Amygdala (tissue), 56 donors: ENCODE data around the gene CPPED1.
A peak's percentile ranks its signal among the peaks of the same experiment; 100 is the strongest.

Experiments used
- DNase-seq, 56 donors: peaks; one replicate each; lab custom pipeline; 2025; lab: John Stamatoyannopoulos, UW

CPPED1 gene

DNA sequence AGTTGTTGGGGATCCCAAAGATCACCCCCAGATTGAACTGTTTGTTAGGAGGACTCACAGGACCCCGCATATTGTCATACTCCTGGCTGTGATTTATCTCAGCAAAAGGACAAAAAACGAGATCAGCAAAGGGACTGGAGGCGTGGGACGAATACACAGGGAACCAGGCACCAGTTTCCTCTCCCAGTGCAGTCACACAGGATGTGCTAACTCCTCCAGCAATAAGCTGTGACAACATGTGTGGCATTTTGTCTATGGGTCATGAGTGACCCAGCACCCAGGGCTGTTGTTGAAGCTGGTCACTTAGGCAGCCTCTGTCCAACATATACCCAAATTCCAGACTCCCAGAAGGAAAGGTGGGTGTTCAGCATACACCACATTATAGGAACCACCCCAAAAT, 60.9 kb downstream of the CPPED1 start:
- no peak for DNase-seq

DNA sequence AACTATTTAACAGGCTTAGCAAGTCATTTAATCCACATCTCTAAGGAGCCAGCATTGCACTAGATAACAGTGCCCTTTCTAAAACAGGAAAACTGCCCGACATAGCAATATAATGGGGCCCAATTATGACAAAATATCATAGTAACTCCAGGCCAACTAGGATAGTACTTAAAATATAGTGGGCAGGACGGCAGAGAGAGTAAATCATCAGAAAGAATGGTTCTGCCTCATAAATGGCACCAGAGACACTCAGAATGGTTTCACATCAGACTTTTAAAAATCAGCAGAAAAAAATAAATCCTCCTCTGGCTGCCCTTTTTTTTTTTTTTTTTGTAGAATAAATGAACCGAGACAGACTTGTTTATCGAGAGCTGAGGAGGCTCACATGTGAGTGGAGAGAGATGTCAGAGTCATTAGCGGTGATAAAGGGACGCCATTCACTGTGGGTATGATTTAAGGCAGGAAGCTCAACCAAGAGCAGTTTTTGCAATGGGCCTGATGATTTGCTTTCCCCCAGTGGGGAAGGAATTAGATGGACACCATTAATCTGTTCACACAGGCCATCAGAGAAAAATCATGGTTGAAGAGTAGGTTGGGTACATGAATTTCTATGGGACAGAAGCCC, 62.6 kb downstream of the CPPED1 start:
- DNase-seq, result no peak

DNA sequence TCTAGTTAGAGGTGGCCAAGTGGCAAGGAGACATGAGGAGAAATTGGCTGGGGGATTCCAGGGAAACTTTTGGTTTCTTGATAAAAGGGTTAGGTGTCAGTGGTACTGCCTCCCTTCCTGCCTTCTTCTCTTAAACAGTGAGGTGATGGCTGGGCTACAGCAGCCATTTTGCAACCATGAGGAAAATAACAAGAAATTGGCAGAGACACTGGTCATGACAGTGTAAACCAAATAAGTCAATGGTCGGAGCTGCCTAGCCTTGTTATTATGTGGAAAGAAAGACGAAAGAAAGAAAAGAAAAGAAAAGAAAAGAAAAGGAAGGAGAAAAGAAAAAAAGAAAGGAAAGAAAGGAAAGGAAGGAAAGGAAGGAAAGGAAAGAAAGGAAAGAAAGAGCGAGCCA, 63.9 kb downstream of the CPPED1 start:
- no peak for DNase-seq

GRCh38 chr16:12737563-12737962, 66.1 kb downstream of the CPPED1 start:
- DNase-seq, result no peak

GRCh38 chr16:12735805-12736204, 67.9 kb downstream of the CPPED1 start:
- DNase-seq, result no peak

GRCh38 chr16:12732600-12732999, 71.1 kb downstream of the CPPED1 start:
- no peak for DNase-seq

DNA sequence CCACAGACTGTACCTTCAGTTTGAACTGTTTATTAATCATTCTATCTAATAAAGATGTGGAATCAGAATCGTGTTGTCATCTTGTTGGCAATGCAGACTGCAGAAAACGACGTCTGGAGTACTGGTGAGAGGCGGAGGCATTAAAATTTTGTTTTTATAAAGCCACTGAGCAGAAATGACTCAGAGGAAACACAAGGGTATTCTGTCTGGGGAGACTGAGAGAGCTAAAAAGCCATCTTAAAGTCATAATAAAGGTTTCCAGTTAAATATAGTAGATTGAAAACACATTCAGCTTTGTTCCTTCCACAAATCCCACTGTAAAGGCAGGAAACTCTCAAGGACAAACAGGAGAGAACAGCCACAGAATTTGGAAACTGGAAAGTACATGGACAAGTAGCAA, 74.2 kb downstream of the CPPED1 start:
- DNase-seq, result peak in 2 of 56 donors; percentile 1 to 10

- DNase-seq, result no peak
Observed at GRCh38 chr16:12728469-12728868, 75.2 kb downstream of the CPPED1 start.

- DNase-seq, result no peak
Observed at GRCh38 chr16:12724226-12724625, 79.5 kb downstream of the CPPED1 start.

- no peak for DNase-seq
Observed at GRCh38 chr16:12723681-12724080, 80.0 kb downstream of the CPPED1 start.

- peak in 4 of 56 donors; percentile 5 to 8 (median 6) for DNase-seq
Observed at GRCh38 chr16:12721841-12722421, 81.8 kb downstream of the CPPED1 start.

- peak in 21 of 56 donors; percentile 2 to 58 (median 23) for DNase-seq
Observed at GRCh38 chr16:12719972-12720371, 83.7 kb downstream of the CPPED1 start.

DNA sequence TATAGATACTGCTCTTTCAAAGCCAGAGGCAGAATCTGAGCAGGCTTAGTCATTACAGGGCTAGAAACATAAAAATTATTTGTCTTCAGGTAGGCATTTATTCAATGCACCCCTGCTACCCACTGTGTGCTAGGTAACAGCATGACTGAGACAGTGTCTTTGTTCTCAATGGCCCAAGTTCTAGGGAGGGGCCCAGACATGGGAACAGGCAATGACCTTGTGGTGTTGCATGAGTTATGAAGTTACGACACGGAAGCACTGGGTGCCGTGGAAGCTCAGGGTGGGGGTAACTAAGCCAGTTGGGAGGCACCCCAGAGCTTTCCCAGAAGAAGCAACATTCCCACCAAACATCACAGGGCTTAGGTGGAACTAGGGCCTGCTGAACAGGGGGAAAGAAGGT, 87.0 kb downstream of the CPPED1 start:
- DNase-seq, result no peak

DNA sequence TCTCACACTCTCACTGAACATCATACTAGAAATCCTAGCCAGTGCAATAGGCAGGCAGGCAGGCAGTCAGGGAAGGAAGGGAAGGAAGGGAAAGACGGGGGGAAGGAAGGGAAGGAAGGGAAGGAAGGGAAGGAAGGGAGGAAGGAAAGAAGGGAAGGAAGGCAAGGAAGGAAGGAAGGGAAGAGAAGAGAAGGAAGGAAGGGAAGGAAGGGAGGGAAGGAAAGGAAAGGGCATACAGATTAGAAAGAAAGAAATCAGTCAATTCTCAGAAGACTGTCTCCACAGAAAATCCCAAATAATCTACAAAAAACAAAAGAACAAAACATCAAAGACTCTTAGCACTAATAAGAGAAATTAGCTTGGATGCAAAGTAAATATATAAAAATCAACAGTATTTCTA, 93.9 kb downstream of the CPPED1 start:
- DNase-seq, result no peak

DNA sequence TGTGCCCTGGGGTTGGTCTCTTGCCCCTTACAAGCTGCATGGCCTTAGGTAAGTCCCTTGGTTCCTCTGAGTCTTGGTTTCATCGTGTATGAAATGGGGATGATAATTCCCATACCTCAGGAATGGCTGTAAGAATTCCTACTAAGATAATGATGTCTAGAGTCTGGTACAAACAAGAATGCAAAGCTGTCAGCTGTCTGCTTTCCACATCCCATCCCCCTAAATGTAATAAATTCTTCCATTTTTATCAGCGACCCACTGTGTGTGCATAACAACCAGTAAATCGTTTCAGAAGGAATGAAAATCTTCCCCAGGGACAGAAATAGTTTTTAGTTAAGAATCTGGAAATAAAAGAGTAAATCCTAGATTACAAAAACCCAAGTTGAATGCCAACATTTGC, 95.4 kb downstream of the CPPED1 start:
- no peak for DNase-seq

DNA sequence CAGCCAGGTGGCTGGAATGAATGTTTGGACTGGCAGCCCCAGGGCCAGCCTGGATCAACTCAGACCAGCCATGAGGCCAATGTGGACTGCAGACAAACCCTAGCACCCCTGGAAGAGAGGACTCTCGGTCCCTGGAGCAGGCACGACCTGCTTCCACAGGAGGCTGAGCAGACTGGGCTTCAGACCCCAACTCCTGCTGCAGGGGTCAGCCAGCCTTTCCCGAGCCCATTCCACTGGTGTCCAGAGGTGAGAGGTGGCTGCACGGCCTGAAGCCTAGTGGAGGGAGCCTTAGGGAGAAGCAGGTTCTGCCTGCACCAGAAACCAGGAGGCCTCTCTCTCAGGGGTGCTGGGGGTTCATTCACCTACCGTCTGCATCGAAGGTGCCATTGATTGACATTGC, 97.1 kb downstream of the CPPED1 start:
- no peak for DNase-seq

GRCh38 chr16:12704492-12705111, 99.1 kb downstream of the CPPED1 start:
- DNase-seq, result no peak

GRCh38 chr16:12703935-12704334, 99.8 kb downstream of the CPPED1 start:
- no peak for DNase-seq

GRCh38 chr16:12700161-12700560, 103.5 kb downstream of the CPPED1 start:
- no peak for DNase-seq

DNA sequence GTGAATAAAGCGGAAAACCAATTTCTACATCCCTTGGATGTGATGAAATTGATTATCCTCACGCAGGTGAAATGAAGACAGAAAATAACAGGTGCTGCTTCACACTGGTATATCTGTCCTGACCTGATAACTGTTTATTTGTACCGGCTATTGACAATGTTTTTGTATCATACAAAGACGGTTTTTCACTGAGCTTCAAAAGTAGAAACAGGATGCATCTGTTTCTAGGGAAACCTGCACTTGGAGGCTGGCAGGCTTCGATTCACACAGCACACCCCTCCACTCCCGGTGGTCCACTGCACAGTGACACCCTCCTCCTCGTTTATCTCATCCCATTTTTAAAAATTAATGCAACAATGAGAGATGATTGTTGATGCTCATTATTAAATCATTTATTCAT, 104.5 kb downstream of the CPPED1 start:
- peak in 1 of 56 donors; percentile 8 for DNase-seq

GRCh38 chr16:12697437-12697836, 106.2 kb downstream of the CPPED1 start:
- DNase-seq, result no peak

DNA sequence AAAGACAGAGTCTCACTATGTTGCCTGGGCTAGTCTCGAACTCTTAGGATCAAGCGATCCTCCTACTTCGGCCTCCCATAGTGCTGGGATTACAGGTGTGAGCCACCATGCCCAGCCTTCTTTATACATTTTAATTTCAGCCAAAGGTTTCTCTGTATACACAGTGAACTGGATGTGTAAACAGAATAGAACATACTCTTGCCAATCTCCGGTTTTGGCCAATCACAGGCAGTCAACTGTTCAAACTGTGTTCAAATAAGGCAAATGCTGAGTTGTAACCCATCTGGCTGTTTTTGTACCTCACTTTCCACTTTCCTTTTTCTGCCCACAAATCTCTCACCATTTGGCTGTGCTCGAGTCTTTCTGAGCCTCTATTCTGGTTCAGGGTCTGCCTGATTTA, 108.2 kb downstream of the CPPED1 start:
- no peak for DNase-seq
